Skin of body (tissue), 2 donors: Measurements from ENCODE around the gene SULT1C3. TPM values are rescaled to one million over a fixed set of nuclear protein-coding genes. Genes with fewer than 3 reads are reported as not detected.
A peak's percentile ranks its signal among the peaks of the same experiment; 100 is the strongest.
"Not testable (repeated sequence)": the region's sequence is repeated elsewhere in the genome, so short reads cannot be mapped to it uniquely, and the experiment has no call there.

Source experiments
- DNase-seq: peaks from one replicate; lab custom pipeline; 2025; lab: John Stamatoyannopoulos, UW
- total RNA-seq: library from RNA; depleted of rRNA; stranded (reverse); fragments of >200 nt; gene quantifications from one replicate; pipeline ENCODE4 v1.2.3, GENCODE V29; 2014

SULT1C3 gene
- total RNA-seq, 1 donor from 2014 or later: not detected

DNA sequence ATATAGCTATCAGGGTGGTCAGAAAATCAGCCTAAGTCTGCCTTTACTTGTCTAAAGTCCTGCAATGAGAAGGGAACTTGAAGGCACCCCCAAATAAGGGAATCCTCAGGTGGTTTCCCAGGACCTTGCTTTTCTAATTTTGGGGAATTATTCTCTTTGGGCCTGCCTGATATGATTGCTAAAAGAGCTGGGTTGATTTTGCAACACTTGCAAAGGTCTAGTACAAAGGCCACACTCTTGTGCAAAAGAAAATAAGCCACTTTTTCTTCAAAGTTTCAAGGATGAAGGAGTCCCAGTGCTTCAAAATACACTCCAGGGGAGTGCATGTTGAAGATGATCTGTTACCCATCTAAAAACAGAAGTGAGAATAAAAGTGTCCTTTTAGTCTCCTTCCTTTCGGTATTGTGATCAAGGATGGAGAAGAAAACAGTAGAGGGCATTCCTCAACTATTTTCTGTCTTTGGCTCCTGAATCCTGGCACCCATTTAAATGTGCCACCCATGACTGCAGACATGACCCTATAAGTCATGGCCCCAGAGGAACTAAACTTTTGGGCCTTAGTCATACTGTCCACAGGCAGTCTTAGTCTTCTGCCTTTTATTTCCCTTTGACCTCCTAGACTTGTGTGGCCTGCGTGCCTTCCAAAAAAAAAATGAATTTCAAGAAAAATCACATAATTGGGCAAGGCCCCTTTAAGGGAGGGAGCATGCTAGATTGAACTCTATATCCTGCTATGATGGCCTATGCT is 5.1 kb downstream of the SULT1C3 start:
- no peak for DNase-seq

DNA sequence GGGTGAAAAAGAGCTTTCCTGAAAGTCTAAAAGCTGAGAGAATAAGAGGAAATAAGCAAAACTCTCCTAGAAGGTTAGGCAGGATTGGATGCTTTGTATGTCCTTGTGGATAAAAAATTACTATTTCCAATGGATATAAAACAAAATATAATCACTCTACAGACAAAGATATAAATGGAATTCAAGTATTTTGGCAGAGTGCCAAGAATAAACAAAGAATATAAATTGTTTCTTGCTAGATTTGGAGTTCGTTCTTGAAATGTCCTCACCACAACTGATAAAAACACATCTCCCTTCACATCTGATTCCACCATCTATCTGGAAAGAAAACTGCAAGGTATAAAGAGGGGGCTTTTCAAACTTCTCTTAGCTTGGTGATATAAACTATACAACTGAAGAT is 13.3 kb downstream of the SULT1C3 start:
- no peak for DNase-seq

DNA sequence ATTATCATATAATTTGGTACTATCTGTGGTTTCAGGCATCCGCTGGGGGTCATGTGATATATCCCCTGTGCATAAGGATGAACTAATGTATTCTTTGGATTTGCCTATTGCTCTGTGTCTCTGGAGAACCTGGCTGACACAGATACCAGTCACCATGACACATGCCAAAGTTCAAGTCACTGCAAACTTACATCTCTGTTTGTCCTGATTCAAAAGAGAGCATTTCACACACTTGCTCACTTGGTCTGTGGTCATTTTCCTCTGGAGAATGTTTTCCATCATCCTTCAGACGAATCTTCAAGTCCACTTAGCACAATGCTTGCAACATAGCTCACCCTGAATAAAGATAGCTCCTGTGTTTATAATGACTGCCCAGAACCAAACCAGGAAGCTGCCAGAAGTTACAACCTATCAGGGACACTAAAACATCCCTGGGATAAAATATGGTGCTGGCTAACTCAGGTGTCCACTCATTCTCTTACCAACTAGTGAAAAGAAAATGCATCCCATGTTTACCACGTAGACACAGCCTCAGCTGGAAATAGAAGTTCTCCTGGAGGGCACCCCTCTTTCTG is 18.1 kb downstream of the SULT1C3 start:
- DNase-seq: no peak

DNA sequence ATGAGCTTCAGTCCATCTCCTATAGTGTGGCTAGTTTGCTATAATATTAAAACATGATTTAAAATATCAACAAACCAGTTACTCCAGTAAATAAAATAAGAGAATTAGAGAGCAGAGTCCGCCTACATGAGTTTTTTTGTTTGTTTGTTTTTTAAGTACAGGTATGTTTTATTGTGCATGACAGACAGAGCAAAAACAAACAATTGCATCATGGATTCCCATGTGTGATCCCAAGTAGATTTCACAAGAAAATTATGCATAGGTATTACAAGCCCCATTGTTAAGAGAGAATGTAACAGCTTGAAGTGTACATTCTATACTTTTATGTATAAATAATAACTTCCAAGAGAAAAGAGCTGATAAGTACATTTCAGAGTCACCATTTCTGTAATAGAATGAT is 21.0 kb downstream of the SULT1C3 start:
- no peak for DNase-seq

DNA sequence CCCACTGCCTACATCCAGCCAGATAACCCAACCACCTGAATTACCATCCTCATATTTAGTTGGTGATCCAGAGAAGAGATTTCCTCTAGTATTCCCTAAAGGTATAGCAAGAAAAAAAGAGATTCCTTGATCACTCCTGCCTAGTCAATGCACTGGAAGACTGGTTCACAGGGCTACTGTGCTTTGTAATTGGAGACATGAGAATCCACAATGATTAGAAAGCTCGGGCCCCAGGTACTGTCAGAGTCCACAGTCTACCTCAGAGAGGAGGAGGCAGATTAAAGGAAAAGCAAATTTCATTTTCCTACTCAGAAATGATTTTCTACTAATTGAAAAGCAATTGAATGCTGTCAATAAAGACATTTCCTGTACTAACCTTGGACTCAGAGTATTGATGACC is 22.3 kb downstream of the SULT1C3 start:
- DNase-seq: no peak

DNA sequence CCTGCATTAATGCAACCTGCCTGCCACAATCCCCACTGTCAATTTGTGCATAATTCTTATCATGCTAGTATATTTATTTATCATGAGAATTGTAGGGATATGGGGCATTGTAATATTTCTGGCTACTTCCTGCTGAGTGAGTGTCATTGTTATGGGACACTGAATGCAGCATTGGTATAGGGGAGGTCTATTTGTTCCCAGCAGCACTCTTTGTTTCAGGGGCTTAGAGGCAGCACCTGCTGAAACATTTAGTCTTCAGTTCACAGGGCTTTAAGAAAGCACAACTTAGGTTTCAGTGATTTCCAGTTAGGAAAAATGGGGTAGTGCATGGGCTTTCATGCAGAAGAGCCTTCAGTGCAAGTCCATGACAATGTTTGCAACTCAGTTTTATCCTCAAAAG is 23.6 kb downstream of the SULT1C3 start:
- no peak for DNase-seq

DNA sequence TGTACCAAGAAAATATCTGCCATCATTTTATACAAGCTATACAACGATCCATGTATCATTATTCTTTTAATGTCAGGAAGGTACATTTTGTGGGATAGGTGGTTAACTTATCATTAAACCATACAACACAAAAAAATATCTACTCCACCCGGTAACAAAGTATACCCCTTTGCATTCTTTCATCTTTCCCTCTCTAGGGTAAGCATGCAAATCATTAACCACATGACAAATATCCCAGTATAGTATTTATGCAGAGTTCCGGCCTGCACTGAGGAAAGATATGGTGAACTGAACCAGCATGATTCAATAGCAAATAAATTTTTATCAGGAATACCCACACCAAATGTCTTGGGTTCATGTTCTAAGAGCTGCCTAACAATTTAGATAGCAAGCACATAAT is 26.4 kb downstream of the SULT1C3 start:
- DNase-seq: no peak

DNA sequence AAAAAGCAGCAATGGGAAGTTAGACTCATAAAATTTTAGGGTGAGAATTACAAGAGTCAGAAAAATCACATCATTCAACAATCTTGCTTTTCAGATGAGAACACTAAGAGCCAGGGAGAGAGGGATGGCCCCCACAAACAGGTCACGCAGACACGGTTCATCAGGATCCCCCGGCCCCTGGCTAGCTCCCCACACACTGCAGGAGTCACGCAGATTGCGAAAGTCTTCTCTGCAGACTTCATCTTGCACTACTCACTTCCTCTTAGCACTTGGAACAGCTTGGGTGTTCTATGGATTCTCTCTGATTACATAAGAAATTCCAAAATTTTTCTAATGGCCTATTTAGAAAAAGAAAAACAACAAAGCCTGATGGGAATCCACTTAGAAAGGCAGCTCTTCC is 27.3 kb downstream of the SULT1C3 start:
- DNase-seq: no peak

DNA sequence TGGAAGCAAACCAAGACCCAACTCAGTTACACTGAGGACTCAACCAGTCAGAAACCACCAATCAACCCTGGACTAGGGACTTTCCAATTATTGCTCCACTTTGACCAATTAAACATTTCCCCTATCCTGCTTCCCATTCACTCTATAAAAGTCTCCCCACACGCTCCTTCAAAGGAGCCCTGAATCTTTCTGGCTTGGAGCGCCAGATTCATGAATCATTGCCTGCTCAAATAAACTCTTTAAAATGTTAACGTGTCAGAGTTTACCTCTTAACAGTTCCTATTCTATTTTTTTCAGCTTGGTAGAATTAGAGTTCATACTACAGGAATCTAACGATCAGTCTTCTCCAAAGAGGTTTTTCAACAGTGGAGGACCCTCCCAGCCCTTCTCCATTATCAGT is 28.2 kb downstream of the SULT1C3 start:
- no peak for DNase-seq

DNA sequence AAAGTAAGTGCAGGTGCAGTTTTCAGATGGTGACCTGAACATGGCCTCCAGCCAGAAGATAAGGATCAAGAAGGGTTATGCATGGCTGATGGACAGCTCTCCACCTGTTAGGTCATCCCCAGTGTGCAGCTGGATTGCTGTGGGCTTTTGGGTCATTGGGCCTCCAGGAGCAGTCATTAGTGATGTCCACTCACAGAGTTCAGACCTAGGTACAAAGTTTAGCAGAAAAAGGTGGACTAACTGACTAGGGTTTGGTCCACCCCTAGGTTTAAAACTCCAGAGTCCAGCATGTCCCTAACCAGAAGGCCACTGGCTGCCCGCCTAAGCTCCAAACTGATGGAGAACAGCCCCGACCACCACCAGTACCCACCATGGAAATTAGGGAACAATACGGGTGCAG is 30.6 kb downstream of the SULT1C3 start:
- no peak for DNase-seq

DNA sequence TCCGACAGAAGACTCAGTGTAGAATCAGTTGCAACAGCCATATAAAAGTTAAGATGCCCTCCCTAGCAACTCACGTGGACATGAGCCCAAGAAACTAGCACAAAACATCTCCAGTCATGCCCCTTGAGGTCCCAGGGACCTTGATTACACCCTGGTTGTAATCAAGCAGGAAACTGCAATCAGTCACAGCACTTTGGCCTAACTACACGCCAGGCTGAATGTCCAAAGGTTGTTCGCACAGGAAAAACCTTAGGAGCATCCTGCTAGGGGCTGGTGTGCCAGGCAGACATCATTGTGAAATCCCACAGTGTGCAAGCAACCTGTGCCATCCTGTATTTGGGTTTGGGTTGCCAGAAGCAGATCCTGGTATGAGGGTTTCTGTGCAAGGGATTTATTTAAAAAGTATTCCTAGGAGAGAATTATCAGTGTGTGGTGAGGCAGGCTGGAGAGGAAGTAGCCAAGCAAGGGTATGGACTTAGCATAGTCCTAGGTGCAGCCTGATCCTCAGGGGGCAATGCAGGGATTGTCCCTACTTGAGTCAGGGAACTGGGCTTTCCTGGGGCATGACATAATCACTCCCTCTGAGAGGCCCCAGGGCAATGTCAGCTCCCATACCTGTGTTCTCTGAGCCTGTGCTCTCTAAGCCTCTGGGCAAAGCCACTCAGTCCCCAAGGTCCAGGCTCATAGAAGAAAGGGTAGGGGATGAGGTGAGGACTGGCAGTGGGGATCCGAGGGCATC is 31.2 kb downstream of the SULT1C3 start:
- no peak for DNase-seq

DNA sequence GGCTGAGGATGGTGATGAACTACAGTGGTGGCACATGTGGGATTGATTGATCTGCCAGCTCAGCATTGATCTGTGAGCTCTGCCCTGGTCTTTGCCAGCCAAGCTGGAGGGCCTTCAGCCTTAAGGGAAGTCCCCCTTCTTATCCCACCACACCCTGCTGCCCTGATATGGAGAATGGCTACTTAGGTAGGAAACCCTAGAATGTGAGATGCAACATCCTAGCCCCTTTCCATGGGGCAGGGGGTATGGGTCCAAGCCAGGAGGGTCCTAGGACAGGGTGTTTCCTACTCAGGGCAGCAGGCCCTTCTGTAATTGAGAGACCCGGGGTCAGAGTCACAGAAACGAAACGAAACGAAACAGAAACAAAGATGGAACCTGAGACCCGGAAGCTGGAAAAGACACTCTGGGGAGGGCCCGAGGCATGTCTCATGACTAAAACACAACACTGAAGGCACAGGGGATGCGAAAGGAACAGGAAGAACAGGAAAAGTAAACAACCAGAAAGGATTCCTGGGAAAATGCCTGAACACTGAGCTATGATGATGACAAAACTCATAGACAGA is 32.0 kb downstream of the SULT1C3 start:
- DNase-seq: peak; percentile 51

DNA sequence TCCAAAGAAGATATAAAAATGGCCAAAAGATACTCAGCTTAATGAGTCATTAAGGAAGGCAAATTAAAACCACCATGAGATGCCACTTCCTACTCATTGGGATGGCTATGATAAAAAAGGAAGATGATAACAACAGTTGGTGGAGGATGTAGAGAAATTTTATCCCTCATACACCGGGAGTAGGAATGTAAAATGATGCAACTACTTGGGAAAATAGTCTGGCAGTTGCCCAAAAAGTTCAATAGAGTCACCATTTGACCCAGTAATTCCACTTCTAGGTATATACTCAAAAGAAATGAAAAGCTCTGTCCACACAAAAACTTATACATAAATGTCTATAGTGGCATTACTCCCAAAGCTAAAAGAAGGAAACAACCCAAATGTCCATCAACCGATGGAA is 38.9 kb downstream of the SULT1C3 start:
- no peak for DNase-seq

DNA sequence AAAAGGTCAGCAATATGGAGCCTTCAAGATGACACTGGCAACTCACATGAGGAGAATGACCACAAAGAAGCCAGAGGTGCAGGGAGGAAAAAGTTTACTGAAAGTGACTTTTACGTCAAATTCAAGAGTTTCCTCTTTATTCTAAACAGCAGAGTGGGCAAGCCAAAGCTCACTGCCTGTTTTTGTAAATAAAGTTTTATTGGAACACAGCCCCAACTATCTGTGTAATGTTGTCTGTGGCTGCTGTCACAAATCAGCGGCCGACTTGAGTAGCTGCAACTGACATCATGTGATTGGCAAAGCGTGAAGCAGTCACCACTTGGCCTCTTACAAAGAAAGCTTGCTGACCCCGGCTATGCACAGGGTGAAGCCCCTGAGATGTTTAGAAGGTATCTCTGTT is 39.7 kb downstream of the SULT1C3 start:
- DNase-seq: no peak

DNA sequence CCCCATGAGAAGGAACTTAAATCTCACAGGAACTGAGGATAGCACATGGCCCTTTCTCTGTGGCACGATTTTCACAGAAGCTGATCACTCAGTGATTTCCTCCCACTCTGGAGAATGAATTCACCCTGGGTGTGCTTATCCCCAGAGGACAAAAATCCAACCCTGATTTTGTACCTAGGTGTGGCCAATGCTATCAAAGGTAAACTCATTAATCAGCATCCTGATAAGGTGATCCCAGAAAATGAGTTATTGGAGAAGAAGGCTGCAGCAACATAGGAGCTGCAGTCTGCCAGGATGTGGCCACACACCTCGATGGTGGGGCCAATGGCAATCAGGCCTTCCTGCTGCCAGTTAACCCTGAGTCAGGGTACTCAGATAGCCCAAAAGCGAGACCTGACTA is 40.7 kb downstream of the SULT1C3 start:
- DNase-seq: no peak

DNA sequence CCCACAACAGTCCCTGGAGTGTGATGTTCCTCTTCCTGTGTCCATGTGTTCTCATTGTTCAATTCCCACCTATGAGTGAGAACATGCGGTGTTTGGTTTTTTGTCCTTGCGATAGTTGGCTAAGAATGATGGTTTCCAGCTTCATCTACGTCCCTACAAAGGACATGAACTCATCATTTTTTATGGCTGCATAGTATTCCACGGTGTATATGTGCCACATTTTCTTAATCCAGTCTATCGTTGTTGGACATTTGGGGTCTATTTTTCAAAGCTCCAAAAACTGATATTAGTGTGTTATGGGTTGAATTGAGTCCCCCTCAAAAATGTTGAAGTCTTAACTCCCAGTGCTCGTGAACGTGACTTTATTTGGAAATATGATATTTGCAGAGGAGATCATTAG is 44.8 kb downstream of the SULT1C3 start:
- not testable (repeated sequence) for DNase-seq

DNA sequence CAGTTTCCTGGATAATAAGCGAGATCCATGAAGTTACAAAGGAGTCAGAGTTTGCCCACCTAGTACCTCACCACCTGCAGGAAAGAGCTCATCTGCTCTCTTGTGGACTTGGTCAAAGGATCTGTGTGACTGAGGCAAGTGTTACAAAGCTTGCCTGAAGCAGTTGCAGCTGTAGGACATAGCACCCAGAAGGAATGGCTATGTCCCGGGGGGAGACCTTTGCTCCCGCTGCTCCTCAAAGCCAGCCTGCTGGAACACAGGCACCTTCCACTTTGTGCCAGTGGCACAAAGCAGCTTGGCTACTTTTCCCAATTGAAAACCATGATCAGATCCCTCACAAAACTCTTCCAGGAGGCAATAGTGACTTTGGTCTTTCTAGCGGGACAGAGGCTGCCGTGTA is 45.8 kb downstream of the SULT1C3 start:
- DNase-seq: no peak

DNA sequence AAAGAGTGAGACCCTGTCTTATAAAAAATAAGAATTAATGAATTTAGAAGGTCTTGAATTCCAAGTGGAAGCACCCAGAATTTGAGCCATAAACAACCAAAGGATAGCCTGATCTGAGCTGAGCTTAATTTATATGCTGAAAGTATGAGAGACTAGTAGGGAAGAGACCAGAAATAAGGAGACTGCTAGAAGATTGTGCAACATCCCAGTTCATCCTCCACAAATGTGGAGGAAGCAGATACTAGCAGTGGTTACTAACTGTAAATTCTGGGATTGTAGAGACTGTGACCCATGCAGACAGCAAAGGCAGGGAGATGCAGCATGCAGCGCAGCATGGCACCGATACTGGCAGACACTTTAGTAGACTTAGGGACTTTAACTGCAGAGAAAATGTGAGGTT is 47.4 kb downstream of the SULT1C3 start:
- no peak for DNase-seq

DNA sequence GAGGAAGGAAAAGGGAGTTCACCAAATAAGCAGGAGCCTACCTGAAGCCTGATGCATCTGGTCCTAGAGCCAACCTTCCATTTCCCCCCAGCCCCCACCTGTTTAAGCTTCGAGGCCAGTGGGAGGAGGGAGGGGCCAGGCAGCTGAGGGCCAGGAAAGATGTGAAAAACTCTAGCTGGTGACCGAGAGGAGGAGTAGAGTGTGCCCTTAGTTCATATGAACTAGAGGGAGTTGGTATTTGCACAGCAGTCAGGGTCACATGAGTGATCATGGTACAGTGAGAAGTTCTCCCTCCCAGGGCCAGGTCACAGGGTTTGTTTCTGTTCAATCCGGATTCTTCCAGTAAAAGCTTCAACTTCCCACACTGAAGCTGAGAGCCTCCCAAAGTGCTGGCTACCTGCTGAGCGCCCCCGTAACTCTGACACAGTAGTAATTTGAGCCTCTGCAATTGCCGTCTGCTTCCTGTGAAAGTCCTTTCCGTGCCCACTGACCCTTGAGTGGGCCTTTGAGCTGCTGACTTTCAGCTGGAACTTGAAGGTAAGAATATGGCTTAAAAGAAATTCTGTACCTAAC is 48.9 kb downstream of the SULT1C3 start, which contains the start of gene SULT1C2:
SULT1C2 (plus strand) TSS at position 362 of the 573 bp plus-strand sequence. CDS start 4,773 bp downstream, outside the sequence.
- DNase-seq: no peak

DNA sequence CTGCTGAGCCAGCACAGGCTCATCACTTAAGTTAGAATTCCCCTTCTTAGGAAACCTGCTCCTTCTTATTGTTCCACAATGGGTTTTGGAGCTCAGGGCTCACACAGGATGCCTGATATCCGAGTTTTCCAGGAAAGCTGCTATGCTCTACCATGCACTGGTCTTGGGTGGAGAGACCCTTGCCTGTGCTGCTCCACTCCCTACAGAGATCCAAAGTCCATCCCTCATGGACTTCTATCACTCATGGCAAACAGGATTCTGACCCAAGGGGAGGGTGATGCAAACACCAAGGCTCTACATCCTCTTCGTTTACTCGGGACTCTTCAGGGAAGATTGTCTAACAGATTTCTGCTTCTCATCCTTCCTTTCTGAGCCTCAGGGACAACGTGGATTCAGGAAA is 54.1 kb downstream of the SULT1C3 start:
- DNase-seq: no peak

DNA sequence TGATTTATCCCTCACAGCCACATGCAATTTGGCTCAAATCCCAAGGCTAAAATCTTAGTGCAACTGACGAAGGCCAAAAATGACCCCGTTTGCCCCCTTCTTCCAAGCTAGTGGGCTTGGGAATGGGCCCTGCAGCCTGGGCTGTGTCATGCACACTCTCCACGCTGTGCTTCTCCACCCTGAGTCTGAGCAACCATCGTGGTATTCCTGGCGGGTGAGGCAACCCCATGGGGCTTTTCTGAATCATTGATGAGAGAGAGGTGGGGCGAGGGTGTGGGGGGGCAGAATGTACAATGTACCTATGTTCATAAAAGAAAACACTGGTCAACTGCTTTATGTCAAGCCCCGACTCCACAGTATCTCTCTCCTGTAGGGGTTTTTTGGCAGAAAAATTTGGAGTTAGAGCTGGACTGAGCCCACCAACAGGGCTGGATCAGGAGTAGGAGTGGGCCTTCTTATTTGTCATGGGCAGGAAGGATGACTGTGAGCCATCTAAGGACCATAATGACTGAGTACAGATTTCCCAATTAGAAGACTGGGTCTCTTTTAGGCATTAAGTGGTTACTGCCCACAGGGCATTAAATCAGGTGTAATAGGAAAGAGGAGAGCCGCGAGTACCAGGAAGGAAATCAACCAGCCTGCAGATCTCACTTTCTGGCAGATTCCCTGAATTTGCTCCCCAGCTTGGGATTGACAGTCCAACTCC is 57.8 kb downstream of the SULT1C3 start:
- DNase-seq: no peak
